Measurements from ENCODE around the gene KIAA1755.

GRCh38 chr20:38211200-38212097 is 49.1 kb downstream of the KIAA1755 start:
- TF ChIP-seq, protein P1, sequence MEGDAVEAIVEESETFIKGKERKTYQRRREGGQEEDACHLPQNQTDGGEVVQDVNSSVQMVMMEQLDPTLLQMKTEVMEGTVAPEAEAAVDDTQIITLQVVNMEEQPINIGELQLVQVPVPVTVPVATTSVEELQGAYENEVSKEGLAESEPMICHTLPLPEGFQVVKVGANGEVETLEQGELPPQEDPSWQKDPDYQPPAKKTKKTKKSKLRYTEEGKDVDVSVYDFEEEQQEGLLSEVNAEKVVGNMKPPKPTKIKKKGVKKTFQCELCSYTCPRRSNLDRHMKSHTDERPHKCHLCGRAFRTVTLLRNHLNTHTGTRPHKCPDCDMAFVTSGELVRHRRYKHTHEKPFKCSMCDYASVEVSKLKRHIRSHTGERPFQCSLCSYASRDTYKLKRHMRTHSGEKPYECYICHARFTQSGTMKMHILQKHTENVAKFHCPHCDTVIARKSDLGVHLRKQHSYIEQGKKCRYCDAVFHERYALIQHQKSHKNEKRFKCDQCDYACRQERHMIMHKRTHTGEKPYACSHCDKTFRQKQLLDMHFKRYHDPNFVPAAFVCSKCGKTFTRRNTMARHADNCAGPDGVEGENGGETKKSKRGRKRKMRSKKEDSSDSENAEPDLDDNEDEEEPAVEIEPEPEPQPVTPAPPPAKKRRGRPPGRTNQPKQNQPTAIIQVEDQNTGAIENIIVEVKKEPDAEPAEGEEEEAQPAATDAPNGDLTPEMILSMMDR (IDR thresholded peaks at IDR 0.05) = no peak
- TF ChIP-seq POLR2A (IDR thresholded peaks at IDR 0.05) = no peak

Measured in heart left ventricle (tissue), 13 donors.